Natural killer cell (primary cell): ENCODE measurements around the gene TTC9B. TPM values are rescaled to one million over a fixed set of nuclear protein-coding genes. Genes with fewer than 3 reads are reported as not detected.
A peak's percentile ranks its signal among the peaks of the same experiment; 100 is the strongest.

ENCODE experiments used
- ATAC-seq, 3 donors: fragments of 150-1000 bp in 2 of 3; fragments of 200-7000 bp in 1 of 3; cut with Tn5 transposase; 1 replicate in 1 of 3; 2 replicates in 2 of 3; pipeline ENCODE4 v1.10.0; 2021; ENCODE audit warnings: mild to moderate bottlenecking in 2 of 3, moderate library complexity in 2 of 3
- DNase-seq, 2 donors: peaks; one replicate each; pipeline versions ENCODE4 v3.0.0 to v3.0.0-alpha.2; 2013 to 2021; ENCODE audit warnings: mixed read lengths in 1 of 2
- H3K27ac ChIP-seq: one replicate; pipeline ENCODE4 v1.5.1; 2013; ENCODE audit warnings: mild to moderate bottlenecking, low read length
- H3K27me3 ChIP-seq: one replicate; pipeline ENCODE4 v1.6.1; 2013; ENCODE audit warnings: low read length; ENCODE audit not compliant: control insufficient read depth, insufficient read depth
- H3K36me3 ChIP-seq: one replicate; pipeline ENCODE4 v1.6.1; 2013; ENCODE audit warnings: low read length; ENCODE audit not compliant: control insufficient read depth, insufficient read depth
- H3K4me1 ChIP-seq: one replicate; pipeline ENCODE4 v1.6.1; 2013; ENCODE audit warnings: low read length; ENCODE audit not compliant: control insufficient read depth, insufficient read depth
- H3K4me3 ChIP-seq: one replicate; pipeline ENCODE4 v1.5.1; 2013; ENCODE audit warnings: low read length
- H3K9me3 ChIP-seq: one replicate; pipeline ENCODE4 v1.6.1; 2013; ENCODE audit warnings: low read length; ENCODE audit not compliant: control insufficient read depth, insufficient read depth
- H3K27ac Mint-ChIP-seq, 2 donors: one replicate each; pipeline ENCODE4 v1.8.0; 2022; ENCODE audit warnings: mild to moderate bottlenecking in 2 of 2, mixed read lengths in 2 of 2, moderate library complexity in 1 of 2
- H3K27me3 Mint-ChIP-seq, 2 donors: one replicate each; pipeline ENCODE4 v1.8.0; 2022; ENCODE audit warnings: low read depth in 2 of 2, mixed read lengths in 2 of 2
- H3K36me3 Mint-ChIP-seq: one replicate; pipeline ENCODE4 v1.8.0; 2022; ENCODE audit warnings: mixed read lengths
- H3K4me1 Mint-ChIP-seq, 2 donors: one replicate each; pipeline ENCODE4 v1.8.0; 2022; ENCODE audit warnings: mixed read lengths in 2 of 2
- H3K4me3 Mint-ChIP-seq: one replicate; pipeline ENCODE4 v1.8.0; 2022; ENCODE audit warnings: mild to moderate bottlenecking, moderate library complexity, mixed read lengths
- H3K9me3 Mint-ChIP-seq, 2 donors: one replicate each; pipeline ENCODE4 v1.8.0; 2022; ENCODE audit warnings: mixed read lengths in 2 of 2
- CTCF ChIP-seq: fragments of 200-600 bp; IDR thresholded peaks from one replicate; pipeline ENCODE4 v1.8.0; 2022; ENCODE audit warnings: antibody characterized with exemption
- WGBS: methylation state at CpG from one replicate; pipeline ENCODE4 v1.1.7; 2013; ENCODE audit warnings: missing lambda C conversion rate; ENCODE audit not compliant: insufficient coverage; 5-methylcytosine and 5-hydroxymethylcytosine counted together
- intact Hi-C: fragments of 100-400 bp; cut with micrococcal nuclease; formaldehyde crosslinking; loops from one replicate; pipeline ENCODE4 v1.14.2; 2022
- total RNA-seq, 4 donors: library from RNA; stranded (reverse); fragments of 120-200 nt in 1 of 4; gene quantifications; one replicate each; pipeline versions ENCODE4 v1.2.3 to v1.2.4, GENCODE V29; 2013 to 2022

Gene TTC9B
- total RNA-seq, 3 donors from 2014 or later (not counting 1 experiment from before 2014, with no cell fraction given) = not detected

GRCh38 chr19:40254714-40255418 lies 36.7 kb upstream of the TTC9B start:
- Mint-ChIP-seq H3K27ac (peak overlapping the region in 1 of 2 donors; percentile 36), H3K4me3 (no peak overlapping the region), H3K27me3 (no peaks in the 10 kb centered on the region), H3K36me3 (peaks cover 6% of the 10 kb centered on the region), H3K4me1 (peaks cover 50 to 71% of the 10 kb centered on the region in 2 donors), H3K9me3 (no peaks in the 10 kb centered on the region)
- 97% methylated on average over 16 of the region's 16 CpGs for WGBS
- H3K27me3 ChIP-seq = no peaks in the 10 kb centered on the region
- H3K4me1 ChIP-seq = no peaks in the 10 kb centered on the region
- peaks cover 44% of the 10 kb centered on the region for H3K36me3 ChIP-seq
- intact Hi-C loops = no loop called here
- TF ChIP-seq CTCF = no peak
- ATAC-seq (no peak), DNase-seq (no peak)
- no peaks in the 10 kb centered on the region for H3K9me3 ChIP-seq
- H3K27ac ChIP-seq = no peak overlapping the region
- H3K4me3 ChIP-seq = no peak overlapping the region

- DNase-seq = no peak
- no peak overlapping the region for H3K4me3 Mint-ChIP-seq
- no peaks in the 10 kb centered on the region for H3K27me3 ChIP-seq
- H3K9me3 Mint-ChIP-seq = no peaks in the 10 kb centered on the region
- peaks cover 6% of the 10 kb centered on the region for H3K36me3 Mint-ChIP-seq
- peak overlapping the region in 1 of 2 donors; percentile 29 for H3K27ac Mint-ChIP-seq
- no peak for TF ChIP-seq CTCF
- WGBS = 93% methylated on average over 8 of the region's 8 CpGs
- peaks cover 48 to 65% of the 10 kb centered on the region in 2 donors for H3K4me1 Mint-ChIP-seq
- no peaks in the 10 kb centered on the region for H3K27me3 Mint-ChIP-seq
- no peak for ATAC-seq
- intact Hi-C loops = no loop called here
- peaks cover 50% of the 10 kb centered on the region for H3K36me3 ChIP-seq
- no peak overlapping the region for H3K27ac ChIP-seq
- H3K4me3 ChIP-seq = no peak overlapping the region
- no peaks in the 10 kb centered on the region for H3K4me1 ChIP-seq
- no peaks in the 10 kb centered on the region for H3K9me3 ChIP-seq
Measured at GRCh38 chr19:40253611-40254092, 35.5 kb upstream of the TTC9B start.

- peaks cover 42 to 65% of the 10 kb centered on the region in 2 donors for H3K4me1 Mint-ChIP-seq
- peak overlapping the region in 1 of 2 donors; percentile 37 for H3K27ac Mint-ChIP-seq
Measured at GRCh38 chr19:40252395-40252794, 34.2 kb upstream of the TTC9B start.

More at GRCh38 chr19:40252395-40252794, 34.2 kb upstream of the TTC9B start:
- intact Hi-C loops = no loop called here
- Histone ChIP-seq H3K27me3 (no peaks in the 10 kb centered on the region), H3K27ac (no peak overlapping the region), H3K36me3 (peaks cover 50% of the 10 kb centered on the region), H3K4me3 (no peak overlapping the region), H3K4me1 (no peaks in the 10 kb centered on the region), H3K9me3 (no peaks in the 10 kb centered on the region)
- H3K36me3 Mint-ChIP-seq = peaks cover 6% of the 10 kb centered on the region
- no peak overlapping the region for H3K4me3 Mint-ChIP-seq
- DNase-seq (no peak), ATAC-seq (no peak)
- H3K27me3 Mint-ChIP-seq = no peaks in the 10 kb centered on the region
- no peaks in the 10 kb centered on the region for H3K9me3 Mint-ChIP-seq
- 94% methylated on average over 7 of the region's 7 CpGs for WGBS
- TF ChIP-seq CTCF = no peak
